ENCODE measurements around the gene ASNSD1. TPM values are rescaled to one million over a fixed set of nuclear protein-coding genes. Genes with fewer than 3 reads are reported as not detected.

Gene ASNSD1
- 49.5 and 151 TPM in 2 replicates for total RNA-seq (2014; rRNA removed; shearing (Covaris generic); ENCODE audit: low replicate concordance)

DNA sequence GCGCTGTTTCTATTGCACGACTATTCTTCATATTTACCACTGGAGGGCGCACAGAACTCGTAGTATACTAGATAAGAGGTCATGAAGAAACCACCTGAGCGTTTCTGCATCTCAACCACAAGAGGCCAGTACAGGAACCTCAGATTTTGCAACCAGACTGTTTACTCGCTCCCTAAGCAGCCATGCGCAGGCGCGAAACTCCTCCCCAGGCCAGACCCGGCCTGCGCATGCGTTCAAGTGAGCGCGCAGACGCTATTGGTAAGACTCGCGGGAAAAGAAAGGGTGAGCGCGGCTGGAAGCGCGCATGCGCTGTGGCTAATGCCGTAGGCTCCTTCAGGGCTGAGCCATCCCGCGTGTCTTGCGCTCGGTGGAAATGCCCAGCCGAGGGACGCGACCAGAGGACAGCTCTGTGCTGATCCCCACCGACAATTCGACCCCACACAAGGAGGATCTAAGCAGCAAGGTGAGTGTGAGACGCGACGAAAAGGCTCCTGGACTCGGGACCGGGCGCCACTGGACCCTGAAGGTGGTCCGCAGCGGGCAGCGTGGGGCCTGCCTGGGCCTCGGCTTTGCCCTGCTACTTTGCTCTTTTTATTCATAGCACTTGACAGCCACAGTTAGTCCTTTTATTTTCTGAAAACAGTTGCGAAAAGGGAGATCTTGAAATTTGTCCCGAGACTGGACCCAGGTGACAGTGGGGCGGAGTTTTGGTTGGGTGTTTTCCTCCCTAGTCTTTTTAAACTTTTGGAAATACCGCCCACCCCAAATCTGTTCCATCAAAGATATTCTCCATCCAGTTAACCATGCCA is at the start of gene ASNSD1:
TSS of gene ASNSD1 (plus strand) at position 312 of the 809 bp plus-strand sequence. CDS start 4,674 bp downstream, outside the sequence.
- peaks cover 12% of the 10 kb centered on the region for H3K36me3 ChIP-seq
- peak within 1 kb of the TSS; percentile 86 for H3K4me3 ChIP-seq
- DNase-seq, result peak; percentile 97
- H3K9me3 ChIP-seq, result no peaks in the 10 kb centered on the region
- no peaks in the 10 kb centered on the region for H3K27me3 ChIP-seq

DNA sequence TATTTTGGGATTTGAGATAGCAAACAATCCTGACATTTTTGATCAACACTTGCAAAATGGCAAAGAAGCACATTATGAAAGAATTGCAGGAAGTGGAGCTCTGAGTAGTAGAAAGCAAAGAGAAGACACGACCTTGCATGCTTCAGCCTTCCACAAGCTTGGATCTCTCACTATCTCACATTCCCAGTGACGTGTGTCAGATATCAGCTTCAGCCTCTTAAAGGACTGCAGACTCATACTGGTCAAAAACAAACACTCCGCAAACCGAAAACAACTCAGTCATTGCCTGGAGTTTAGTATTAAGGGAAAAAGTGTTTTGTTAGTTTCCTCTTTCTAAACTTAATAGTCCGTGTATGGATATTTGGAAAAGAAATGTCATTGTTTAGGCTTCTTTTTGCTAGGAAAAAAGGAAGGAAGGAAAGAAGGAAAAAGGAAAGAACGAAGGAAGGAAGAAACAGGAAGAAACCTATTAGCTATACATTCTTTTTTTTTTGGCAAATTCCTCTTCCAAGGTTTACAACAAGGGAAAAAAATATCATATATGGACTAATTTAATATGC is 48.1 kb upstream of the ASNSD1 start:
- DNase-seq, result peak; percentile 2
- Histone ChIP-seq H3K27me3 (no peaks in the 10 kb centered on the region), H3K36me3 (no peaks in the 10 kb centered on the region)

DNA sequence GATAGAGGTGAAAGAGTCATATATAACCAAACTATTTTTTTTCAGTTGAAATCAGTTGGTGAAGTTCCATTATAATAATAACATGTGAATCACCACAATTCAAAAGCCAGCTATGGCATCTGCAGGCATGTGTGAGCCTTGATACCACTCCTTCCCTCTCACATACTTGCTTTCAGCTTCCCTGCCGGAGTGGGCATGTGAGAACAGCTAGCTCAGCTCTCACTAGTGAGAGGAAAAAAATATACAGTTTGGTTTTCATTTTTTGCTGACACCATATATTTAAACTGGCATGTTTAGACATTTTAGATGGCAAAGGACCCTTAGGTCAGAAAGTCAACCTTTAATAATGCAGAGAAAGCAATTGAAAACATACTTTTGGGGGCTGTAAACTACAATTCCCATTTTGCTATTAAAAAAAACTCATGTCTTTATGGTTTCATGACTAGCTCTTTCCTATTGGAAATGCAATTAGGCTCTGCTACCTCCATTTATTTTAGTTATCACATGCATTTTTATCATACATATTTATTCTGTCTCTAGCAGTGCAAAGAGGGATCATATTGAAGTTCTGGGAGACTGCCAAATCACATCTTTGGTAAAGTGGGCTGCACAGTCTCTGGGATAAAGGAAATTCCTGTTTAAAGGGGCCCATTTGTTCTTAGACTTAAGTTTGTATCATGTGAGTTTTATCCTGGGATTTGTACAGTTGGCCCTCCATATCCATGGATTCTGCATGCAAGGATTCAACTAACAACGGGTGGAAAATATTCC is 47.4 kb upstream of the ASNSD1 start:
- DNase-seq, result peak; percentile 54
- no peak overlapping the region for H3K4me3 ChIP-seq

More for the DNA sequence above, 48.1 kb upstream of the ASNSD1 start:
- H3K9me3 ChIP-seq, result no peaks in the 10 kb centered on the region
- no peak overlapping the region for H3K4me3 ChIP-seq

GRCh38 chr2:189614585-189614984 is 46.7 kb upstream of the ASNSD1 start:
- Histone ChIP-seq H3K4me3 (no peak overlapping the region), H3K9me3 (no peaks in the 10 kb centered on the region), H3K27me3 (no peaks in the 10 kb centered on the region), H3K36me3 (no peaks in the 10 kb centered on the region)
- no peak for DNase-seq

More for the DNA sequence above, 47.4 kb upstream of the ASNSD1 start:
- no peaks in the 10 kb centered on the region for H3K9me3 ChIP-seq
- H3K27me3 ChIP-seq, result no peaks in the 10 kb centered on the region
- H3K36me3 ChIP-seq, result no peaks in the 10 kb centered on the region

GRCh38 chr2:189618197-189618596 is 43.1 kb upstream of the ASNSD1 start:
- no peak for DNase-seq
- Histone ChIP-seq H3K9me3 (no peaks in the 10 kb centered on the region; the same call in 1 of the 2 replicates), H3K4me3 (no peak overlapping the region), H3K36me3 (no peaks in the 10 kb centered on the region), H3K27me3 (no peaks in the 10 kb centered on the region)

- H3K4me3 ChIP-seq, result no peak overlapping the region
- no peaks in the 10 kb centered on the region; the same call in 1 of the 2 replicates for H3K9me3 ChIP-seq
- H3K36me3 ChIP-seq, result no peaks in the 10 kb centered on the region
- DNase-seq, result no peak
- no peaks in the 10 kb centered on the region for H3K27me3 ChIP-seq
Observed at GRCh38 chr2:189621781-189622180, 39.5 kb upstream of the ASNSD1 start.

GRCh38 chr2:189623049-189623448 is 38.2 kb upstream of the ASNSD1 start:
- Histone ChIP-seq H3K27me3 (no peaks in the 10 kb centered on the region), H3K36me3 (no peaks in the 10 kb centered on the region), H3K9me3 (no peaks in the 10 kb centered on the region; the same call in 1 of the 2 replicates), H3K4me3 (no peak overlapping the region)
- DNase-seq, result no peak

- no peak for DNase-seq
- Histone ChIP-seq H3K4me3 (no peak overlapping the region), H3K9me3 (no peaks in the 10 kb centered on the region; the same call in 1 of the 2 replicates), H3K27me3 (no peaks in the 10 kb centered on the region), H3K36me3 (no peaks in the 10 kb centered on the region)
Observed at GRCh38 chr2:189624648-189625355, 36.5 kb upstream of the ASNSD1 start.

- Histone ChIP-seq H3K27me3 (no peaks in the 10 kb centered on the region), H3K36me3 (no peaks in the 10 kb centered on the region)
- DNase-seq, result no peak
Observed at GRCh38 chr2:189625636-189626035, 35.6 kb upstream of the ASNSD1 start.

DNA sequence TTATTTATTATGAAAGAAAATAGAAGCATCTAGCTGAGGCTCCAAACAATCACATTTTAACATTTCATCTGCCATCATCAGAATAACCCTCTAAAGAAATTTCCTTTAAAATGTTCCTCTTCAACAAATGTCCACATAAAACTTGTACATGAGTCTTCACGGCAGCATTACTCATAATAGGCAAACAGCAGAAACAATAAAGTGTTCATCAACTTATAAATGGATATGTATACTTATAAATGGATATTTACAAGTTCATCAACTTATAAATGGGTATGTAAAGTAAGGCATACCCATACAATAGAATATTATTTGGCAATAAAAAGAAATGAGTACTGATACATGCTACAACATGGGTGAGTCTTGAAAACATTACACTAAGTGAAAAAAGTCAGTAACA is 33.5 kb upstream of the ASNSD1 start:
- no peak for DNase-seq
- H3K36me3 ChIP-seq, result no peaks in the 10 kb centered on the region
- H3K27me3 ChIP-seq, result no peaks in the 10 kb centered on the region
- no peaks in the 10 kb centered on the region for H3K9me3 ChIP-seq
- no peak overlapping the region for H3K4me3 ChIP-seq

More at GRCh38 chr2:189625636-189626035, 35.6 kb upstream of the ASNSD1 start:
- H3K4me3 ChIP-seq, result no peak overlapping the region
- no peaks in the 10 kb centered on the region for H3K9me3 ChIP-seq

DNA sequence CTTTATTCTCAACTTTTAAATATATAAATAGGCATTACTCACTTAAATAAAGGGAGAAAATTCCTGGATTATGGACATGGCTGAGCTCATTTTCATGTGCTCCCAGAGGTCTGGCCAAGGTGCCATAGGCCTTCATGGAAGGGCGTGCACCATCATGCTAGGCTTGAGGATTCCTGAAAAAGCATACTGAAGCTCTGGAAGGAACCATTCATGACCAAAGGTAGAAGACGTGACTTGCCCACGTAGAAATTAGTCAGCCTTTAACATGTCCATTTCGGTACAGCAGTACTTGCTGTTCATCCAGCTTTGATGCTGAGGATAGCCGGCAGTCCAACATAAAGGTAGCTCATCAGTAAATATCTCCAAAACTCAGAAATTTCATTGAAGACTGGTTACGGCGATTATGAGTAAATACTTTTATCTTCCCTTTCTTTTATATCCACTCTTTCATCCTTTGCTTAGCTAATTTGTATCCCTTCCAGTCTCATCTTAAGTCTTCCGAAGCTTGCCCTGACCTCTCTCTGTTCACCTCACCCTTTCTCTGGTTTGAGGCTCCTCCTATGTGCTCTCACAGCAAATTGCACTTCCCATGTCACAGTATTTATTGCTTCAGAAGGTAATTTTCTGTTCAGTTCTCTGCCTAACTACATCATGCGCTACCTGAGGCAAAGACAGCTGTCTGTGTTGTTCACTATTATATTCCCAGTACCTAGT is 32.3 kb upstream of the ASNSD1 start:
- Histone ChIP-seq H3K4me3 (no peak overlapping the region), H3K9me3 (no peaks in the 10 kb centered on the region), H3K27me3 (no peaks in the 10 kb centered on the region), H3K36me3 (no peaks in the 10 kb centered on the region)
- no peak for DNase-seq

DNA sequence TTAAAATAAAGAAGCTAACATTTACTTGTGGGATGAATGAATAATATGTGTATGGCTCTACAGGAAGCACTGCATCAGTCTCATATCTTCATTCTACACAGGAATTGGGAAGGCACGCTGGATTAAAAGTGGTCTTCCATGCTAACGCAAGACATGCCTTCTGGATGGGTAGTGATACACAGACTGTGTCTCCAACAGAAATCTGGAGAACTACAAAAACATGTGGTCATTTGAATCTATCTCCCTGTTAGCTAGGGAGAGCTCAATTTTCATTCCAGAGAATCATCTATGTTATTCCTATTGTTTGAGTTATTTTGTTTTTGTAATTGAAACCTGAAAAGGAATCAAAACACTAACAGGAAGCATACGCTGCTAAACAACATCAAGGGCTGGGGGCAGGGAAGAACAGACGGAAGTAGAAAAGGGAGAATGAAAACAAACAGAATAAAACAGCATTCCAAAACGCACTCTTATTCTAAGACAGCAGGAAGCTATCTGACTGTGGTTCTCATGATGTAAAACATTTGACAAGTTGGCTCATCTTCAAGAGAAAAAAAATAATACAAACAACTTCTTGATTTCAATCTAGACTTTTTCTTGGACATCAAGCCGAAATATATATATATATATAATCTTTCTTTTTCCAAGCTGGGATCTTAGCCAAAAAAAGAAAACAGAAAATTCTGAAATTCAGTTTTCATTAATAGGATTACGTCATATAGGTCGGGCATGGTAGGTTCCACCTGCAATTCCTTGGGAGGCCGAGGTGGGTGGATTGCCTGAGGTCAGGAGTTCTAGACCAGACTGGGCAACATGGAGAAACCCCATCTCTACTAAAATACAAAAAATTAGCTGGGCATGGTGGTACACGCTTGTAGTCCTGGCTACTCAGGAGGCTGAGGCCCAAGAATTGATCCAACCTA is 31.5 kb upstream of the ASNSD1 start:
- no peak overlapping the region for H3K4me3 ChIP-seq
- no peak for DNase-seq

GRCh38 chr2:189631849-189632248 is 29.4 kb upstream of the ASNSD1 start:
- Histone ChIP-seq H3K27me3 (no peaks in the 10 kb centered on the region), H3K4me3 (no peak overlapping the region), H3K36me3 (no peaks in the 10 kb centered on the region), H3K9me3 (no peaks in the 10 kb centered on the region)
- peak; percentile 3 for DNase-seq

More for the DNA sequence above, 31.5 kb upstream of the ASNSD1 start:
- H3K27me3 ChIP-seq, result no peaks in the 10 kb centered on the region
- H3K9me3 ChIP-seq, result no peaks in the 10 kb centered on the region
- H3K36me3 ChIP-seq, result no peaks in the 10 kb centered on the region

DNA sequence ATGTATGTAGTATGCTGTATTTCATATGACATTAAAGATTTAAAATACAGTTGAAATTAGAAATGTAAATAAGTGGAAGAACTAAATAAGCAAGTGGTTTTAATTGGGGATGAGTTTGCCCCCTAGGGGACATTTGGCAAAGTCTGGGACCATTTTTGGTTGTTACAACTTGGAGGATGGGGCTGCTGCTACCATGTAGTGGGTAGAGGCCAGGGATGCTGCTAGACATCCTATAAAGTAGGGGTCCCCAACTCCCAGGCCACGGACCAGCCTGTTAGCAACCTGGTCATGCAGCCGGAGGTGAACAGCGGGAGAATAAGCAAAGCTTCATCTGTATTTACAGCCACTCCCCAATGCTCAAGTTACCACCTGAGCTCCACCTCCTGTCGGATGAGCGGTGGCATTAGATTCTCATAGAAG is 27.9 kb upstream of the ASNSD1 start:
- Histone ChIP-seq H3K9me3 (no peaks in the 10 kb centered on the region), H3K36me3 (no peaks in the 10 kb centered on the region), H3K4me3 (no peak overlapping the region), H3K27me3 (no peaks in the 10 kb centered on the region)
- no peak for DNase-seq

DNA sequence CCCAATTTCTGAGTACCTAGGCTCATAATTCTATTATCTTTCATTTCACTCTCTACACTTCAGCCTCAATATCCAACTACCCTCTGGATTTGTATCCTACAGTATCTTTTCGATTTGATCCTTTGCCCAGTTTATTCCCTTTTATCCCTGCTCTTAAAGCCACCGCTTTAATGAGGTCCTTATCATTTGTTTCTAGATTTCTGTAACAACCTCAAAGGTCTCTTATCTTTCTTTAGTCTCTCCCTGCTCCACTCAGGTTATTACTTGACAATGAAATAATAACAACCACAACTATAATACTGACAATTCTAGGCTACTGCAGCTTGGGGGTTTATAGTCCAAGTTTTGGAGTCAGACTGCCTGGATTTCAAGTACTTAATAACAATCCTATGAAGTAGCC is 25.9 kb upstream of the ASNSD1 start:
- Histone ChIP-seq H3K4me3 (no peak overlapping the region), H3K9me3 (no peaks in the 10 kb centered on the region), H3K27me3 (no peaks in the 10 kb centered on the region), H3K36me3 (no peaks in the 10 kb centered on the region)
- DNase-seq, result no peak
